ENCODE data around the gene LANCL1. TPM values are rescaled to one million over a fixed set of nuclear protein-coding genes. Genes with fewer than 3 reads are reported as not detected.

The LANCL1 gene
- polyA plus RNA-seq, 1 of the 3 experiments (the other 2 are of a cell fraction): 34.3 TPM

DNA sequence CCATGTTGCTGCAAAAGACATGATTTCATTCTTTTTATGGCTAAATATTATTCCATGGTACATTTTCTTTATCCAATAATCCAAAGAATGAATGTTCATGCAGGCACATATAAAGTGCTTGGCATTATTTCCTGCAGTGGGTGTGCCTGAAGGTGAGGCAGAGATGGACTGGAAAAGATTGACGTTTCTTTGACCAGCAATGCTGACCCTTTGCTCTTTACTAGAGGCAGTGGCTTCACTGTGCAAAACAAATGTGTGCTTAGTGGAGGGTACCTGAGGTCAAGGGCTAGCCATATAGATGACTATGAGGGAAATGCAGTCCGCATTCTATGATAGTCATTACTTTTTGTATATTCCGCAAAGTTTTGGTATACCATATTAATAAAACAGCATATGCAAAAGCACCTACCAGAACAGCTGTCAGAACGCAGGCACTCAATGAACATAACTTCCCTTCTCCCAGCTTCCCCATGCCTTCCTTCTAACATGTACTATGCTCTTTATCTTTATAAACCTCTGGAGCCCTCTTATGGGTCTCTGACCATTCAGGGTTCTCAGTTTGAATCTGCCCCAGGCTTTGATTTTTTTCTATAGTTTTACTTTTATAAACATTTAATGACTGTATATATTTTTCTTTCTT, 47.2 kb upstream of the LANCL1 start:
- no peak overlapping the region for H2AFZ ChIP-seq (ENCODE audit: low read depth)
- H3F3A ChIP-seq (replicated peaks; ENCODE audit: insufficient read depth): no peaks in the 10 kb centered on the region
- no peaks in the 10 kb centered on the region for H3K9me2 ChIP-seq
- H3K4me1 ChIP-seq (ENCODE audit: control insufficient read depth in 1 of 2, insufficient read depth in 2 of 2, low read depth in 1 of 2, low read length in 1 of 2): no peaks in the 10 kb centered on the region
- CTCF ChIA-PET: interaction anchor here (1.5 to 3.9 kb wide), 3 partner anchors 19 to 21 kb away, joined by 4 to 22 read pairs (median 11); no protein-coding TSS in a partner anchor
- no peak overlapping the region for H3K9ac ChIP-seq
- no peaks in the 10 kb centered on the region for H3K79me2 ChIP-seq (ENCODE audit: insufficient read depth)
- WGBS (ENCODE audit: low lambda C conversion rate): 79% methylated on average over 4 of the region's 4 CpGs
- POLR2A ChIA-PET: no interaction called here
- H3K27me3 ChIP-seq (ENCODE audit: insufficient read depth): no peaks in the 10 kb centered on the region
- TF ChIP-seq EZH2phosphoT487 (IDR thresholded peaks at IDR 0.05; ENCODE audit: borderline replicate concordance, low read depth) (no peak), TEAD4 (IDR thresholded peaks at IDR 0.05; ENCODE audit: borderline replicate concordance, insufficient read depth) (no peak), NRF1 (IDR thresholded peaks at IDR 0.05; ENCODE audit: low read depth, low read length) (no peak), TAF1 (IDR thresholded peaks at IDR 0.05; ENCODE audit: borderline replicate concordance, low read depth, low read length) (no peak), SMC3 (IDR thresholded peaks at IDR 0.05; ENCODE audit: low read depth, low read length) (no peak), FOXM1 (IDR thresholded peaks at IDR 0.05; ENCODE audit: low read depth) (no peak), GATA2 (CRISPR knock-in tag; IDR thresholded peaks at IDR 0.05) (no peak), GABPA (IDR thresholded peaks at IDR 0.05; ENCODE audit: low read depth) (no peak), FOXJ3 (CRISPR knock-in tag; IDR thresholded peaks at IDR 0.05) (no peak), USF1 (IDR thresholded peaks at IDR 0.05; ENCODE audit: borderline replicate concordance, low read depth) (no peak), RAD21 (IDR thresholded peaks at IDR 0.05; ENCODE audit: low read length) (no peak), FOSL2 (IDR thresholded peaks at IDR 0.05; ENCODE audit: borderline replicate concordance, low read depth) (no peak), ZBTB33 (IDR thresholded peaks at IDR 0.05; ENCODE audit: borderline replicate concordance, low read depth) (no peak), PBX3 (IDR thresholded peaks at IDR 0.05) (no peak), POLR2AphosphoS5 (IDR thresholded peaks at IDR 0.05; ENCODE audit: low read depth, low read length) (no peak), MEF2A (IDR thresholded peaks at IDR 0.05; ENCODE audit: borderline replicate concordance, low read depth) (no peak)
- TF ChIP-seq, protein P1, sequence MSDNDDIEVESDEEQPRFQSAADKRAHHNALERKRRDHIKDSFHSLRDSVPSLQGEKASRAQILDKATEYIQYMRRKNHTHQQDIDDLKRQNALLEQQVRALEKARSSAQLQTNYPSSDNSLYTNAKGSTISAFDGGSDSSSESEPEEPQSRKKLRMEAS (IDR thresholded peaks at IDR 0.05; ENCODE audit: low read depth): no peak
- TF ChIP-seq, protein P2, sequence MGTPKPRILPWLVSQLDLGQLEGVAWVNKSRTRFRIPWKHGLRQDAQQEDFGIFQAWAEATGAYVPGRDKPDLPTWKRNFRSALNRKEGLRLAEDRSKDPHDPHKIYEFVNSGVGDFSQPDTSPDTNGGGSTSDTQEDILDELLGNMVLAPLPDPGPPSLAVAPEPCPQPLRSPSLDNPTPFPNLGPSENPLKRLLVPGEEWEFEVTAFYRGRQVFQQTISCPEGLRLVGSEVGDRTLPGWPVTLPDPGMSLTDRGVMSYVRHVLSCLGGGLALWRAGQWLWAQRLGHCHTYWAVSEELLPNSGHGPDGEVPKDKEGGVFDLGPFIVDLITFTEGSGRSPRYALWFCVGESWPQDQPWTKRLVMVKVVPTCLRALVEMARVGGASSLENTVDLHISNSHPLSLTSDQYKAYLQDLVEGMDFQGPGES (IDR thresholded peaks at IDR 0.05; ENCODE audit: low read depth, low read length): no peak
- no peak overlapping the region for H3K27ac ChIP-seq (ENCODE audit: low read depth in 2 of 2, low read length in 1 of 2)
- no peak overlapping the region for H3K4me2 ChIP-seq
- H4K20me1 ChIP-seq (ENCODE audit: insufficient read depth): no peaks in the 10 kb centered on the region
- no peak overlapping the region for H3K4me3 ChIP-seq (ENCODE audit: low read depth in 2 of 2, low read length in 1 of 2)
- no peak for DNase-seq
- no peaks in the 10 kb centered on the region for H3K36me3 ChIP-seq (replicated peaks in 1 of 2; ENCODE audit: control insufficient read depth in 1 of 2, insufficient read depth in 2 of 2, low read length in 1 of 2)
- no peaks in the 10 kb centered on the region for H3K9me3 ChIP-seq

All from SK-N-SH (cell line).